Measurements from ENCODE around the gene ADAMTSL1. TPM values are rescaled to one million over a fixed set of nuclear protein-coding genes. Genes with fewer than 3 reads are reported as not detected.

The ADAMTSL1 gene
- total RNA-seq, 2 experiments from 2014 or later = not detected

GRCh38 chr9:18490641-18491370 is 16.9 kb downstream of the ADAMTSL1 start:
- Histone ChIP-seq H3K9me2 (ENCODE audit: insufficient read depth, low read length) (no peaks in the 10 kb centered on the region), H4K20me1 (ENCODE audit: insufficient read depth, low read length) (no peaks in the 10 kb centered on the region), H3K4me1 (ENCODE audit: insufficient read depth, low read length, poor library complexity, severe bottlenecking) (no peaks in the 10 kb centered on the region), H3K79me2 (ENCODE audit: insufficient read depth, low read depth, low read length) (no peaks in the 10 kb centered on the region), H3K4me3 (ENCODE audit: low read depth, low read length, poor library complexity, severe bottlenecking) (no peak overlapping the region), H3K4me2 (ENCODE audit: low read length) (no peak overlapping the region), H2AFZ (ENCODE audit: low read length) (no peak overlapping the region), H3K36me3 (ENCODE audit: insufficient read depth, low read length) (no peaks in the 10 kb centered on the region), H3K27ac (ENCODE audit: low read depth, low read length, poor library complexity, severe bottlenecking) (no peak overlapping the region), H3K9me3 (ENCODE audit: low read length) (no peaks in the 10 kb centered on the region)
- intact Hi-C loops (cut with micrococcal nuclease; ENCODE audit: unreplicated experiment) = no loop called here
- BruUV-seq (replicated peaks) = no TSS peak
- ChIA-PET CTCF (ENCODE audit: unreplicated experiment) (no interaction called here), POLR2A (no interaction called here)
- no peak for DNase-seq (ENCODE audit: low spot score)
- TF ChIP-seq, protein P1, sequence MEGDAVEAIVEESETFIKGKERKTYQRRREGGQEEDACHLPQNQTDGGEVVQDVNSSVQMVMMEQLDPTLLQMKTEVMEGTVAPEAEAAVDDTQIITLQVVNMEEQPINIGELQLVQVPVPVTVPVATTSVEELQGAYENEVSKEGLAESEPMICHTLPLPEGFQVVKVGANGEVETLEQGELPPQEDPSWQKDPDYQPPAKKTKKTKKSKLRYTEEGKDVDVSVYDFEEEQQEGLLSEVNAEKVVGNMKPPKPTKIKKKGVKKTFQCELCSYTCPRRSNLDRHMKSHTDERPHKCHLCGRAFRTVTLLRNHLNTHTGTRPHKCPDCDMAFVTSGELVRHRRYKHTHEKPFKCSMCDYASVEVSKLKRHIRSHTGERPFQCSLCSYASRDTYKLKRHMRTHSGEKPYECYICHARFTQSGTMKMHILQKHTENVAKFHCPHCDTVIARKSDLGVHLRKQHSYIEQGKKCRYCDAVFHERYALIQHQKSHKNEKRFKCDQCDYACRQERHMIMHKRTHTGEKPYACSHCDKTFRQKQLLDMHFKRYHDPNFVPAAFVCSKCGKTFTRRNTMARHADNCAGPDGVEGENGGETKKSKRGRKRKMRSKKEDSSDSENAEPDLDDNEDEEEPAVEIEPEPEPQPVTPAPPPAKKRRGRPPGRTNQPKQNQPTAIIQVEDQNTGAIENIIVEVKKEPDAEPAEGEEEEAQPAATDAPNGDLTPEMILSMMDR (conservative IDR thresholded peaks at IDR 0.05; ENCODE audit: low read length) = no peak
- TF ChIP-seq EZH2phosphoT487 (IDR thresholded peaks at IDR 0.05; ENCODE audit: borderline replicate concordance, low read depth, low read length) = no peak

- Histone ChIP-seq H3K4me3 (ENCODE audit: low read depth, low read length, poor library complexity, severe bottlenecking) (no peak overlapping the region), H3K27ac (ENCODE audit: low read depth, low read length, poor library complexity, severe bottlenecking) (no peak overlapping the region), H2AFZ (ENCODE audit: low read length) (no peak overlapping the region), H3K4me1 (ENCODE audit: insufficient read depth, low read length, poor library complexity, severe bottlenecking) (no peaks in the 10 kb centered on the region), H3K9me3 (ENCODE audit: low read length) (no peaks in the 10 kb centered on the region), H3K36me3 (ENCODE audit: insufficient read depth, low read length) (no peaks in the 10 kb centered on the region), H3K4me2 (ENCODE audit: low read length) (no peak overlapping the region), H3K9me2 (ENCODE audit: insufficient read depth, low read length) (no peaks in the 10 kb centered on the region), H4K20me1 (ENCODE audit: insufficient read depth, low read length) (no peaks in the 10 kb centered on the region), H3K79me2 (ENCODE audit: insufficient read depth, low read depth, low read length) (no peaks in the 10 kb centered on the region)
- POLR2A ChIA-PET = no interaction called here
- intact Hi-C loops (cut with micrococcal nuclease; ENCODE audit: unreplicated experiment) = no loop called here
- CTCF ChIA-PET (ENCODE audit: unreplicated experiment) = no interaction called here
- no TSS peak for BruUV-seq (replicated peaks)
- no peak for TF ChIP-seq EZH2phosphoT487 (IDR thresholded peaks at IDR 0.05; ENCODE audit: borderline replicate concordance, low read depth, low read length)
- TF ChIP-seq, protein P1 (conservative IDR thresholded peaks at IDR 0.05; ENCODE audit: low read length) = no peak
- DNase-seq (ENCODE audit: low spot score) = no peak
Measured at GRCh38 chr9:18492612-18493011, 18.7 kb downstream of the ADAMTSL1 start.

- CTCF ChIA-PET (ENCODE audit: unreplicated experiment) = no interaction called here
- no peak overlapping the region for H2AFZ ChIP-seq (ENCODE audit: low read length)
- no peaks in the 10 kb centered on the region for H3K9me3 ChIP-seq (ENCODE audit: low read length)
- H3K27ac ChIP-seq (ENCODE audit: low read depth, low read length, poor library complexity, severe bottlenecking) = no peak overlapping the region
- POLR2A ChIA-PET = no interaction called here
- H3K4me1 ChIP-seq (ENCODE audit: insufficient read depth, low read length, poor library complexity, severe bottlenecking) = no peaks in the 10 kb centered on the region
- no peaks in the 10 kb centered on the region for H3K79me2 ChIP-seq (ENCODE audit: insufficient read depth, low read depth, low read length)
- TF ChIP-seq, protein P1 (conservative IDR thresholded peaks at IDR 0.05; ENCODE audit: low read length) = no peak
- TF ChIP-seq EZH2phosphoT487 (IDR thresholded peaks at IDR 0.05; ENCODE audit: borderline replicate concordance, low read depth, low read length) = no peak
- no peak overlapping the region for H3K4me3 ChIP-seq (ENCODE audit: low read depth, low read length, poor library complexity, severe bottlenecking)
- H3K36me3 ChIP-seq (ENCODE audit: insufficient read depth, low read length) = no peaks in the 10 kb centered on the region
- intact Hi-C loops (cut with micrococcal nuclease; ENCODE audit: unreplicated experiment) = no loop called here
- BruUV-seq (replicated peaks) = no TSS peak
- no peaks in the 10 kb centered on the region for H3K9me2 ChIP-seq (ENCODE audit: insufficient read depth, low read length)
- DNase-seq (ENCODE audit: low spot score) = no peak
- no peak overlapping the region for H3K4me2 ChIP-seq (ENCODE audit: low read length)
- no peaks in the 10 kb centered on the region for H4K20me1 ChIP-seq (ENCODE audit: insufficient read depth, low read length)
Measured at GRCh38 chr9:18493451-18493993, 19.6 kb downstream of the ADAMTSL1 start.
